K562 treated with DMSO at 1 percent for 12 hours (cell line): ENCODE measurements around the gene CWC27. TPM values are rescaled to one million over a fixed set of nuclear protein-coding genes. Genes with fewer than 3 reads are reported as not detected.

ENCODE experiments used
- total RNA-seq: library from RNA; unstranded; fragments of 300-600 nt; gene quantifications from 2 replicates; pipeline ENCODE4 v1.2.3, GENCODE V29; 2022; ENCODE audit not compliant: insufficient read depth

The CWC27 gene, protein sequence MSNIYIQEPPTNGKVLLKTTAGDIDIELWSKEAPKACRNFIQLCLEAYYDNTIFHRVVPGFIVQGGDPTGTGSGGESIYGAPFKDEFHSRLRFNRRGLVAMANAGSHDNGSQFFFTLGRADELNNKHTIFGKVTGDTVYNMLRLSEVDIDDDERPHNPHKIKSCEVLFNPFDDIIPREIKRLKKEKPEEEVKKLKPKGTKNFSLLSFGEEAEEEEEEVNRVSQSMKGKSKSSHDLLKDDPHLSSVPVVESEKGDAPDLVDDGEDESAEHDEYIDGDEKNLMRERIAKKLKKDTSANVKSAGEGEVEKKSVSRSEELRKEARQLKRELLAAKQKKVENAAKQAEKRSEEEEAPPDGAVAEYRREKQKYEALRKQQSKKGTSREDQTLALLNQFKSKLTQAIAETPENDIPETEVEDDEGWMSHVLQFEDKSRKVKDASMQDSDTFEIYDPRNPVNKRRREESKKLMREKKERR
- 21.1 and 22.7 TPM in 2 replicates for total RNA-seq

DNA sequence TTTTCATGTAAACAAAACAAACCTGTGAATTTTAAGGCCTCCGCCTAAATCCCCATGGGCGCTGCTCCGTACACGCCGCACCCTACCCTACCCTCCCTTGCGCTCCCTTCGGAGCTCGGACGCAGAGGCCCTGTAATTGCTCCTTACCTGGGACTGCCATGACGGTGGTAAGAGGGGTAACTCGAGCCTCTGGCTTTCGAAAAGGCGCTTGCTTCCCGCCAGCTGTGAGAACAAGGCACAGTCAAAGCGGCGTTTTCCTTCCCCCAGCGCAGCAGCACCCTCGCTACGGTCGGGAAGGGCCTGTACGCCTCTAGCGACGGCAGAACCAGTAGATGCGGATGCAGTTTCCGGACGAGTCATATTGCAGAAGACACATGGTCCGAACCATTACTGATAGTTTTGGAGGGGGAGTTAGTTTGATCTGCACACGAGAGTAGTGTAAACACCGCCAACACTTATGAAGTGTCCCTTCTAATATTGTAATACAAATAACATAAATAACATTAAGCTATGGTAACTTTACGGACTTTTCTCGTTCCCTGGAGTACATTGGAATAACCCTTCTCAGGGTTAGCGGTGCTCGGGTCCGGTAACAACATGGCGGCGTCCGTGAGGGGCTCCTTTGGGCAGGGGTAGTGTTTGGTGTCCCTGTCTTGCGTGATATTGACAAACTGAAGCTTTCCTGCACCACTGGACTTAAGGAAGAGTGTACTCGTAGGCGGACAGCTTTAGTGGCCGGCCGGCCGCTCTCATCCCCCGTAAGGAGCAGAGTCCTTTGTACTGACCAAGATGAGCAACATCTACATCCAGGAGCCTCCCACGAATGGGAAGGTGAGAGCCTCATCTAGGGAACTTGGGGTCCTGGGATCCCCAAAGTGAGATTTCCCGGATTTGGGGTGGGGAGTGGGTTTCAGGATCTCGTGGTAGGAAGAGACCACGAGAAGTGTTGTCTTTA, at the start of gene CWC27, which contains the start of gene SREK1IP1:
CWC27 (plus strand) TSS at position 573 of the 955 bp plus-strand sequence; CDS start at position 790, 217 bp downstream.
SREK1IP1 (minus strand) TSS at position 334 of the 955 bp plus-strand sequence; CDS start at position 160, 174 bp downstream.

Other genes starting within 250 kb of the CWC27 start
- gene SHISAL2B, start 78.4 kb upstream of the CWC27 start, total RNA-seq = not detected in 2 replicates
- 6.6 and 15.7 TPM in 2 replicates for gene SREK1IP1, start 239 bp upstream of the CWC27 start, total RNA-seq